Activated CD8-positive, alpha-beta T cell treated with anti-CD3 and anti-CD28 coated beads for 36 hours (primary cell): Measurements from ENCODE around the gene BPNT1. TPM values are rescaled to one million over a fixed set of nuclear protein-coding genes. Genes with fewer than 3 reads are reported as not detected.
A peak's percentile ranks its signal among the peaks of the same experiment; 100 is the strongest.
"Not testable (repeated sequence)": the region's sequence is repeated elsewhere in the genome, so short reads cannot be mapped to it uniquely, and the experiment has no call there.

Experiments used
- ATAC-seq: fragments of 200-7000 bp; cut with Tn5 transposase; one replicate; pipeline ENCODE4 v1.10.0; 2021; ENCODE audit warnings: mild to moderate bottlenecking, moderate library complexity
- CTCF ChIA-PET: fragments of 350-600 bp; sonication (Branson Sonifier 250); formaldehyde crosslinking; loops from one replicate; lab custom pipeline; 2021; ENCODE audit warnings: antibody characterized with exemption; lab: Charles Lee
- POLR2A ChIA-PET: fragments of 350-600 bp; sonication (Branson Sonifier 250); formaldehyde crosslinking; loops from one replicate; lab custom pipeline; 2021; ENCODE audit warnings: antibody characterized with exemption; lab: Charles Lee
- DNase-seq: peaks from one replicate; pipeline ENCODE4 v3.0.0-alpha.2; 2020
- H3K27ac Mint-ChIP-seq: one replicate; pipeline ENCODE4 v1.8.0; 2021; ENCODE audit warnings: mild to moderate bottlenecking, mixed read lengths
- H3K27me3 Mint-ChIP-seq: one replicate; pipeline ENCODE4 v1.8.0; 2021; ENCODE audit warnings: mixed read lengths
- H3K36me3 Mint-ChIP-seq: one replicate; pipeline ENCODE4 v1.8.0; 2021; ENCODE audit warnings: low read depth, mixed read lengths
- H3K4me1 Mint-ChIP-seq: one replicate; pipeline ENCODE4 v1.8.0; 2021; ENCODE audit warnings: low read depth, mixed read lengths
- H3K4me3 Mint-ChIP-seq: one replicate; pipeline ENCODE4 v1.8.0; 2021; ENCODE audit warnings: mild to moderate bottlenecking, moderate library complexity, mixed read lengths
- H3K9me3 Mint-ChIP-seq: one replicate; pipeline ENCODE4 v1.8.0; 2021; ENCODE audit warnings: mixed read lengths
- intact Hi-C: fragments of 100-400 bp; cut with micrococcal nuclease; formaldehyde crosslinking; loops from one replicate; pipeline ENCODE4 v1.10.0; 2022
- total RNA-seq, 2 experiments: library from RNA; stranded (reverse); gene quantifications; one replicate each; pipeline ENCODE4 v1.2.3, GENCODE V29; 2021
- TF ChIP-seq, protein P1 (sequence below): fragments of 200-600 bp; IDR thresholded peaks from one replicate; pipeline ENCODE4 v1.8.0; 2022; ENCODE audit warnings: antibody characterized with exemption, mild to moderate bottlenecking

Gene BPNT1
- total RNA-seq, 2 experiments from 2014 or later, result 19.6 to 25.3 TPM

DNA sequence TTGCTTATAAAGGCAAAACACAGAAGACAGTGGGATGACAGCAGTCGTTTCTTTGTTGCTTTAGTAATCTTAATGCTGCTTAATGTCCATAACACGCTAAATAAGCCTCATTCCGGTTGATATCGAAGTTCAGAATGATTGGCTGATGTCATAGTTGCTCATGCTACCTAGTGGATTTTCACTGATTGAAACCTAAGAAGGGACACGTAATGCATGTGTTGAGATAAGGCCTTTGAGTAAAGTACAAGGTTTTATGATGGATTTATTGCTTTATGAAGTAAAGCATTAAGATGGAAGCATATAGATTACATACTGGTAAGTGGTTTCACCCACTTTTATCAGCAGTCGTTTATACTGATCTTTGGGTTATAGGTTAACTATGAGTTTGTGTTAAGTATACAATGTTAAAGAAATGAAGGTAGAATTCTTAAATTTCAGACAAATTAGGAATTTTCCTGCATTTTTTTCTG, 29.5 kb upstream of the BPNT1 start:
- TF ChIP-seq, protein P1, sequence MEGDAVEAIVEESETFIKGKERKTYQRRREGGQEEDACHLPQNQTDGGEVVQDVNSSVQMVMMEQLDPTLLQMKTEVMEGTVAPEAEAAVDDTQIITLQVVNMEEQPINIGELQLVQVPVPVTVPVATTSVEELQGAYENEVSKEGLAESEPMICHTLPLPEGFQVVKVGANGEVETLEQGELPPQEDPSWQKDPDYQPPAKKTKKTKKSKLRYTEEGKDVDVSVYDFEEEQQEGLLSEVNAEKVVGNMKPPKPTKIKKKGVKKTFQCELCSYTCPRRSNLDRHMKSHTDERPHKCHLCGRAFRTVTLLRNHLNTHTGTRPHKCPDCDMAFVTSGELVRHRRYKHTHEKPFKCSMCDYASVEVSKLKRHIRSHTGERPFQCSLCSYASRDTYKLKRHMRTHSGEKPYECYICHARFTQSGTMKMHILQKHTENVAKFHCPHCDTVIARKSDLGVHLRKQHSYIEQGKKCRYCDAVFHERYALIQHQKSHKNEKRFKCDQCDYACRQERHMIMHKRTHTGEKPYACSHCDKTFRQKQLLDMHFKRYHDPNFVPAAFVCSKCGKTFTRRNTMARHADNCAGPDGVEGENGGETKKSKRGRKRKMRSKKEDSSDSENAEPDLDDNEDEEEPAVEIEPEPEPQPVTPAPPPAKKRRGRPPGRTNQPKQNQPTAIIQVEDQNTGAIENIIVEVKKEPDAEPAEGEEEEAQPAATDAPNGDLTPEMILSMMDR, result no peak
- ChIA-PET CTCF (interaction anchor here (1.7 kb wide), 1 partner anchor 14 kb away, joined by 5 read pairs; no protein-coding TSS in a partner anchor), POLR2A (no interaction called here)
- intact Hi-C loops, result no loop called here
- DNase-seq (no peak), ATAC-seq (no peak)
- Mint-ChIP-seq H3K27ac (no peak overlapping the region), H3K27me3 (no peaks in the 10 kb centered on the region), H3K9me3 (no peaks in the 10 kb centered on the region), H3K36me3 (peaks cover 24% of the 10 kb centered on the region), H3K4me1 (peaks cover 10% of the 10 kb centered on the region), H3K4me3 (no peak overlapping the region)

- peaks cover 35% of the 10 kb centered on the region for H3K36me3 Mint-ChIP-seq
Measured at GRCh38 chr1:220113136-220113695, 23.6 kb upstream of the BPNT1 start.

DNA sequence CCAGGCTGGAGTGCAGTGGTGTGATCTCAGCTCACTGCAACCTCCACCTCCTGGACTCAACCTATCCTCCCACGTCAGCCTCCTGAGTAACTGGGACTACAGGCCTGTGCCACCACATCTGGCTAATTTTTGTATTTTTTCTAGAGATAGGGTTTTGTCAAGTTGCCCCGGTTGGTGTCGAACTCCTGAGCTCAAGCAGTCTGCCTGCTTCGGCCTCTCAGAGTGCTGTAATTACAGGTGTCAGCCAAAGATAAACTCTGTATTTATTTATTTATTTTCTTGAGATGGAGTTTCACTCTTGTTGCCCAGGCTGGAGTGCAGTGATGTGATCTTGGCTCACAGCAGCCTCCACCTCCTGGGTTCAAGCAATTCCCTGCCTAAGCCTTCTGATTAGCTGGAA, 23.0 kb upstream of the BPNT1 start:
- H3K4me3 Mint-ChIP-seq, ATAC-seq, H3K4me1 Mint-ChIP-seq, H3K27ac Mint-ChIP-seq, H3K27me3 Mint-ChIP-seq, H3K9me3 Mint-ChIP-seq, DNase-seq, intact Hi-C loops: not testable (repeated sequence)
- ChIA-PET POLR2A (interaction anchor here (0.6 to 0.7 kb wide), 2 partner anchors 13 to 64 kb away, joined by 4 read pairs; no protein-coding TSS in a partner anchor), CTCF (interaction anchor here (0.6 to 1.9 kb wide), 17 partner anchors 7 to 621 kb away, joined by 3 to 8 read pairs (median 4); partner anchors contain the start of genes EPRS1 and IARS2)
- H3K36me3 Mint-ChIP-seq, result peaks cover 38% of the 10 kb centered on the region

More at GRCh38 chr1:220113136-220113695, 23.6 kb upstream of the BPNT1 start:
- intact Hi-C loops, result no loop called here
- Mint-ChIP-seq H3K9me3 (no peaks in the 10 kb centered on the region), H3K27ac (no peak overlapping the region), H3K4me1 (peaks cover 3% of the 10 kb centered on the region), H3K27me3 (no peaks in the 10 kb centered on the region), H3K4me3 (no peak overlapping the region)
- DNase-seq (peak; percentile 23), ATAC-seq (peak; percentile 81)
- ChIA-PET CTCF (interaction anchor here (0.9 to 1.9 kb wide), 19 partner anchors 9 to 123 kb away, joined by 3 to 8 read pairs (median 4); partner anchors contain the start of genes BPNT1, EPRS1 and IARS2), POLR2A (interaction anchor here (0.6 kb wide), 1 partner anchor 64 kb away, joined by 4 read pairs; no protein-coding TSS in a partner anchor)
- TF ChIP-seq, protein P1, result peak; percentile 81

DNA sequence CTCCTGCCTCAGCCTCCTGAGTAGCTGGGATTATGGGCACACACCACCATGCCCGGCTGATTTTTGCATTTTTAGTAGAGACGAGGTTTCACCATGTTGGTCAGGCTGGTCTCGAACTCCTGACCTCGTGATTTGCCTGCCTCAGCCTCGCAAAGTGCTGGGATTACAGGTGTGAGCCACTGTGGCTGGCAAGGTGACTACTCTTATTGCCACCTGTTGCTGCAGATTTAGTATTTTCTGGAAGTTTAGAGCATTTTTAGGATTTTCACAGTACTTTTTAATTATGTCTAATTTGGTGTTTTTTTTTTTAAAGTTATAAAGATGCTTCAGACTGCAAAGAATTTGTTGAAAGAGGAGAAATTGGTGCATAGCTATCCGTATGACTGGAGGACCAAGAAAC, 20.9 kb upstream of the BPNT1 start:
- ATAC-seq, H3K4me1 Mint-ChIP-seq, H3K27ac Mint-ChIP-seq, H3K9me3 Mint-ChIP-seq, DNase-seq, CTCF ChIA-PET, intact Hi-C loops, POLR2A ChIA-PET, H3K4me3 Mint-ChIP-seq, H3K27me3 Mint-ChIP-seq: not testable (repeated sequence)
- H3K36me3 Mint-ChIP-seq, result peaks cover 37% of the 10 kb centered on the region

DNA sequence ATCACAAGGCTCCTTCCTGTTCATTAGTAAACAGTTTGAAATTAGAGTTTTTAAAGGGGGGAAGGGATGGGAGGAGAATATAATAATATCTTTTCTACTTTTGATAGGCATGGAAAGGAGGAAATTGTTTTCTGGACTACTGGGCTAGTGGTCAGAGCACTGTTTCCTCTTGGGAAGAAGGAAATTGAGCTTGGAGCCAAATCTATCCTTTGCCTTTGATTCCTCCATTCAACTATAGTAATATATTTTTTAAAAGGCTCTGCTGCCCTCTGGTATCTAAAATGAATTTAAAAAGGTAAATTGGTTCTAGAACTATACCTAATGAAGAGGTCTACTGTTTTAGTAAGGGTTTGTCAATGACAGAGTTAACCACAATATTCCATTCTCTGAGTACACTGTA, 10.2 kb upstream of the BPNT1 start:
- ATAC-seq (no peak), DNase-seq (no peak)
- H3K4me1 Mint-ChIP-seq, result peaks cover 18% of the 10 kb centered on the region
- intact Hi-C loops, result no loop called here
- TF ChIP-seq, protein P1, result no peak
- peak overlapping the region; percentile 28 for H3K27ac Mint-ChIP-seq
- H3K36me3 Mint-ChIP-seq, result peaks cover 21% of the 10 kb centered on the region
- H3K9me3 Mint-ChIP-seq, result no peaks in the 10 kb centered on the region
- no peaks in the 10 kb centered on the region for H3K27me3 Mint-ChIP-seq
- ChIA-PET CTCF (interaction anchor here (1.2 to 2.5 kb wide), 2 partner anchors 13 to 96 kb away, joined by 3 to 7 read pairs; no protein-coding TSS in a partner anchor), POLR2A (no interaction called here)
- no peak overlapping the region for H3K4me3 Mint-ChIP-seq
